Thyroid gland (tissue), 4 donors: ENCODE results near the gene POLR2I. TPM values are rescaled to one million over a fixed set of nuclear protein-coding genes. Genes with fewer than 3 reads are reported as not detected.

Source experiments
- DNase-seq, 2 donors: peaks; one replicate each; pipeline ENCODE4 v3.0.0-alpha.2; 2019
- H3K27ac ChIP-seq, 3 donors: fragments of 200-600 bp; sonication (generic); 1 replicate in 2 of 3; 2 replicates in 1 of 3; pipeline ENCODE4 v1.5.1; 2016 to 2019; ENCODE audit warnings: mild to moderate bottlenecking in 1 of 3, moderate library complexity in 1 of 3
- H3K27me3 ChIP-seq: fragments of 200-600 bp; sonication (generic); one replicate; pipeline ENCODE4 v1.5.1; 2019
- H3K36me3 ChIP-seq, 2 donors: fragments of 200-600 bp; sonication (generic); one replicate each; pipeline ENCODE4 v1.5.1; 2016 to 2019
- H3K4me1 ChIP-seq, 2 donors: fragments of 200-600 bp; sonication (generic); one replicate each; pipeline ENCODE4 v1.5.1; 2017 to 2019
- H3K4me3 ChIP-seq, 3 donors: fragments of 200-600 bp; sonication (generic); replicated peaks in 1 of 3; 1 replicate in 2 of 3; 2 replicates in 1 of 3; pipeline ENCODE4 v1.5.1; 2016; ENCODE audit warnings: mild to moderate bottlenecking in 1 of 3
- H3K9me3 ChIP-seq: fragments of 200-600 bp; sonication (generic); one replicate; pipeline ENCODE4 v1.5.1; 2017
- POLR2A ChIP-seq, 2 donors: fragments of 450-650 bp; IDR thresholded peaks; one replicate each; pipeline ENCODE4 v1.6.1; 2017; ENCODE audit warnings: antibody characterized with exemption in 2 of 2, mild to moderate bottlenecking in 2 of 2, moderate library complexity in 1 of 2
- WGBS, 2 donors: methylation state at CpG; one replicate each; pipeline ENCODE4 v1.1.5; 2017; 5-methylcytosine and 5-hydroxymethylcytosine counted together
- intact Hi-C: fragments of 100-400 bp; cut with DNase I; formaldehyde crosslinking; loops from one replicate; pipeline ENCODE4 v1.15.1; 2023
- total RNA-seq, 4 donors: library from RNA; depleted of rRNA; stranded (reverse); fragments of >200 nt; gene quantifications; one replicate each; pipeline ENCODE4 v1.2.3, GENCODE V29; 2016
- TF ChIP-seq, protein P1 (sequence below), 6 experiments: fragments of 200-600 bp in 3 of 6; fragments of 450-650 bp in 3 of 6; sonication (generic) in 3 of 6; IDR thresholded peaks; one replicate each; pipeline ENCODE4 v1.5.1; 2016 to 2019; ENCODE audit warnings: antibody characterized with exemption in 6 of 6, mild to moderate bottlenecking in 2 of 6, inconsistent platforms in 1 of 6, moderate library complexity in 1 of 6

The POLR2I gene
- total RNA-seq, 4 donors from 2014 or later = 53.7 to 101 (median 76.9) TPM

DNA sequence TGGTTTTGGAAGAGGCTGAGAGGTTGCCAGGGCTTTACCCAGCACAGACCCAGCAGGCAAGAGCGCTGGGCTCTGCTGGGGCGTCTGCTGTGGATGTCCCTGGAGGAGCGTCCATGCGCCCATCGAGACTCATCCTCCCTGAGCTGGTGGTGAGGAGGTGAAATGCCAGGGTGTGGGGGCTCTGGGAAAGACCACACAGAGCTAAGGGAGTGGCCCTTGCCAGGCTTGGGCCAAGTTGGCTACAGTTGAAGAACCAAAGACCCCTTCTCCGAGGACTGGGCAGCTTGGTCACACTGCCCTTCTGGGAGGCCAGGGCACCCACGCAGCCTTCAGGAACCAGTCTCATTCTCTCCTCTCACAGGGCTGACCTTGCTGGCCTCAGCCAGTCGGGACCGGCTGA, 28.3 kb downstream of the POLR2I start:
- H3K4me1 ChIP-seq = peaks cover 0 to 3% of the 10 kb centered on the region in 2 donors
- 94 to 96% methylated on average over 8 to 9 of the region's 9 CpGs for WGBS, 2 donors

DNA sequence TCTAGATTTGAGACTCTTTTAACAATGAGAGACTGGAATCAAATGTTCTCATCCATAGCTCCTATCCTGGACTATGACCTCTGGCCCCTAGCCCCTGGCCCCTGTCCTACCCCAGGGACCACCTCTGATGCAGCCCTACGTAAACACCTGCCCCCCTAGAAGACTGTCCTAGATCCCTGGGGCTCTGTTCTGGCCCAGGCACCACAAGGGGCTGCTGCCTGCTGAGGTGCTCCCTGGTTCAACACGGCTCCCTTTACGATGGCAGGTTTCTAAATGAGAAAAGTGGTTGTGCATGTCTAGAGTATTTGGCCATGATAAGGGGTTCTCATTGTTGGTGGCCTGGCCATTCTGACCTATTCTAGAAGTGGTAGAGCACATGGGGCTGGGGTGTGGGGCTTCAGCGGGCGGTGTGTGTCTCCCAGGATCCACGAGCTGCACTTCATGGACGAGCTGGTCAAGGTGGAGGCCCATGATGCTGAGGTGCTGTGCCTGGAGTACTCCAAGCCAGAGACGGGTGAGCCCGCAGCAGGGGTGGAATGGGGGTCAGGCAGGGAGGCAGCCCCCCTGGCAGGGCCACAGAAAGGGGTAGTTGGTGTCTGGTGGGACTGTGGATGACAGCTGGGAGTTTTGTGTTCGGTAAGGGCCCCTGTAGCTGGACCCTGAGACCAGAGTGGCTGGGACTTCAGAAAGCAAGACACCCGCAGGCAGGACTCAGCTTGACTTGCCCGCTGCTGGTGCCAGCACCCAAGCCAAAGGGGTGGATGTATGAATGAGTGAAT, 30.3 kb downstream of the POLR2I start:
- intact Hi-C loops = no loop called here
- H3K36me3 ChIP-seq = no peaks in the 10 kb centered on the region
- H3K4me1 ChIP-seq = peaks cover 0 to 3% of the 10 kb centered on the region in 2 donors
- H3K27ac ChIP-seq = no peak overlapping the region
- H3K9me3 ChIP-seq = no peaks in the 10 kb centered on the region
- DNase-seq = no peak
- H3K4me3 ChIP-seq = no peak overlapping the region
- no peaks in the 10 kb centered on the region for H3K27me3 ChIP-seq
- no peak for TF ChIP-seq POLR2A (IDR thresholded peaks at IDR 0.05)
- TF ChIP-seq, protein P1, sequence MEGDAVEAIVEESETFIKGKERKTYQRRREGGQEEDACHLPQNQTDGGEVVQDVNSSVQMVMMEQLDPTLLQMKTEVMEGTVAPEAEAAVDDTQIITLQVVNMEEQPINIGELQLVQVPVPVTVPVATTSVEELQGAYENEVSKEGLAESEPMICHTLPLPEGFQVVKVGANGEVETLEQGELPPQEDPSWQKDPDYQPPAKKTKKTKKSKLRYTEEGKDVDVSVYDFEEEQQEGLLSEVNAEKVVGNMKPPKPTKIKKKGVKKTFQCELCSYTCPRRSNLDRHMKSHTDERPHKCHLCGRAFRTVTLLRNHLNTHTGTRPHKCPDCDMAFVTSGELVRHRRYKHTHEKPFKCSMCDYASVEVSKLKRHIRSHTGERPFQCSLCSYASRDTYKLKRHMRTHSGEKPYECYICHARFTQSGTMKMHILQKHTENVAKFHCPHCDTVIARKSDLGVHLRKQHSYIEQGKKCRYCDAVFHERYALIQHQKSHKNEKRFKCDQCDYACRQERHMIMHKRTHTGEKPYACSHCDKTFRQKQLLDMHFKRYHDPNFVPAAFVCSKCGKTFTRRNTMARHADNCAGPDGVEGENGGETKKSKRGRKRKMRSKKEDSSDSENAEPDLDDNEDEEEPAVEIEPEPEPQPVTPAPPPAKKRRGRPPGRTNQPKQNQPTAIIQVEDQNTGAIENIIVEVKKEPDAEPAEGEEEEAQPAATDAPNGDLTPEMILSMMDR (IDR thresholded peaks at IDR 0.05) = no peak
- 93 to 97% methylated on average over 12 of the region's 12 CpGs for WGBS, 2 donors

More for the DNA sequence above, 28.3 kb downstream of the POLR2I start:
- intact Hi-C loops = no loop called here
- Histone ChIP-seq H3K4me3 (no peak overlapping the region), H3K9me3 (no peaks in the 10 kb centered on the region), H3K36me3 (no peaks in the 10 kb centered on the region), H3K27me3 (no peaks in the 10 kb centered on the region), H3K27ac (no peak overlapping the region)
- DNase-seq = no peak
- TF ChIP-seq, protein P1 (IDR thresholded peaks at IDR 0.05) = no peak
- no peak for TF ChIP-seq POLR2A (IDR thresholded peaks at IDR 0.05)

DNA sequence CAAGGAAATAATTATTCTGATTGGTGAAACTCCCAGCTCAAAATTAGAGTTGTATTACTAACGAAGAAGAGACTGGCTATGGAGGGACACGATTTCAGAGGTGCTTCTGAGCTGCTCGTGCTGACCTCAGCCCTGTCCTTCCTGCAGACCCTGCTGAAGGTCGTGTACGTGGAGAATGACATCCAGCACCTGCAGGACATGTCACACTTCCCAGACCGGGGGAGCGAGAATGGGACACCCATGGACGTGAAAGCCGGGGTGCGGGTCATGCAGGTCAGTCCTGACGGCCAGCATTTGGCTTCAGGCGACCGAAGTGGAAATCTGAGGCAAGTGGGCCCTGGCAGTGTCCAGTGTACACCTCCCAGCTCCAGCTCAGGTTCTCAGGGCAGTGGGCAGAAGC, 31.8 kb downstream of the POLR2I start:
- no peaks in the 10 kb centered on the region for H3K27me3 ChIP-seq
- no peaks in the 10 kb centered on the region for H3K9me3 ChIP-seq
- no peak for DNase-seq
- H3K4me3 ChIP-seq = no peak overlapping the region
- WGBS, 2 donors = 92 to 93% methylated on average over 12 to 13 of the region's 13 CpGs
- peaks cover 0 to 3% of the 10 kb centered on the region in 2 donors for H3K4me1 ChIP-seq
- intact Hi-C loops = no loop called here
- no peaks in the 10 kb centered on the region for H3K36me3 ChIP-seq
- TF ChIP-seq POLR2A (IDR thresholded peaks at IDR 0.05) = no peak
- TF ChIP-seq, protein P1 (IDR thresholded peaks at IDR 0.05) = no peak
- H3K27ac ChIP-seq = no peak overlapping the region

DNA sequence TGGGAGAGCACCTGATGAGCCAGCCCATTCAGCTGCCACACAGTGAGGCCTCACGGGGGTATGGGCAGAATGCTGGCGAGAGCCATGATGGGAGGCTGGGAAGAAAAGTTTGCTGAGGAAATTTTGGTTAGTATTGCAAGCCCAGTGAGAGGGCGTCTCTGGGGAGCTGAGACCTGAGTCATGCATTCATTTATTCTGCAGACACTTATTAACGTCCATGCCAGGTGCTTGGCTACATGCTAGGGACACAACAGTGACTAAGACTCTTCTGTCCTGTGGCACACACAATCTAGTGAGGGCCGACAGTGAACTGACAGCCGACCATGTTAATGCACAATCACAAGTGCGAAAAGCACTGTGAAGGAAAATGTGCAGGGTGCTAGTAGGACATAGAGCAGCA, 32.8 kb downstream of the POLR2I start:
- DNase-seq = no peak
- no peak overlapping the region for H3K4me3 ChIP-seq
- no peaks in the 10 kb centered on the region for H3K27me3 ChIP-seq
- 89 to 95% methylated on average over 7 of the region's 7 CpGs for WGBS, 2 donors
- intact Hi-C loops = no loop called here
- no peaks in the 10 kb centered on the region for H3K36me3 ChIP-seq
- TF ChIP-seq, protein P1 (IDR thresholded peaks at IDR 0.05) = no peak
- TF ChIP-seq POLR2A (IDR thresholded peaks at IDR 0.05) = no peak
- no peaks in the 10 kb centered on the region for H3K9me3 ChIP-seq
- H3K27ac ChIP-seq = no peak overlapping the region
- peaks cover 0 to 3% of the 10 kb centered on the region in 2 donors for H3K4me1 ChIP-seq

DNA sequence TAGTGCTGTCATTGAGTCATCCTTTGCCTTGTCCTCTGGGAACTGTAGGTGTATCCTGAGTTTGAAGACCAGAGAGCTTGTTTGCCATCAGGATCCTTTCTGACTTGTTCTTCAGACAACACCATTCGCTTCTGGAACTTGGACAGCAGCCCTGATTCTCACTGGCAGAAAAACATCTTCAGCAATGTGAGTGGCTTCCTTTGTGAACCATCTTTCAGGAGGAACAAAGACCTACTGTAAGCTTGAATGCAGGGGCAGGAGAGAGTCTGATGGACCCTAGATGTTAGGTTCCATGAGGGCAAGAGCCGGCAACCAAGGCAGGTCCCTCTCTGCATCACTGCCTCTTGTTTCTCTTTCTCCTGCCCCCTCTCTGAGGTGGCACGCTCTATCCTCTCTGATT, 33.3 kb downstream of the POLR2I start:
- Histone ChIP-seq H3K27me3 (no peaks in the 10 kb centered on the region), H3K36me3 (no peaks in the 10 kb centered on the region), H3K9me3 (no peaks in the 10 kb centered on the region), H3K4me3 (no peak overlapping the region), H3K4me1 (peaks cover 0 to 3% of the 10 kb centered on the region in 2 donors), H3K27ac (no peak overlapping the region)
- TF ChIP-seq, protein P1 (IDR thresholded peaks at IDR 0.05) = no peak
- TF ChIP-seq POLR2A (IDR thresholded peaks at IDR 0.05) = no peak
- 84% methylated on average over 3 of the region's 3 CpGs for WGBS, 2 donors
- no peak for DNase-seq
- intact Hi-C loops = no loop called here
